Stimulated activated CD8-positive, alpha-beta memory T cell treated with anti-CD3 and anti-CD28 coated beads, Interleukin-12 subunit alpha, Interleukin-12 subunit beta, amount 100 ng/mL, for 4 hours (primary cell): Measurements from ENCODE around the gene COL11A1.
"Not testable (repeated sequence)": the region's sequence is repeated elsewhere in the genome, so short reads cannot be mapped to it uniquely, and the experiment has no call there.

Source experiments
- DNase-seq: peaks from one replicate; pipeline ENCODE4 v3.0.0-alpha.2; 2020; ENCODE audit warnings: low read depth

The COL11A1 gene

DNA sequence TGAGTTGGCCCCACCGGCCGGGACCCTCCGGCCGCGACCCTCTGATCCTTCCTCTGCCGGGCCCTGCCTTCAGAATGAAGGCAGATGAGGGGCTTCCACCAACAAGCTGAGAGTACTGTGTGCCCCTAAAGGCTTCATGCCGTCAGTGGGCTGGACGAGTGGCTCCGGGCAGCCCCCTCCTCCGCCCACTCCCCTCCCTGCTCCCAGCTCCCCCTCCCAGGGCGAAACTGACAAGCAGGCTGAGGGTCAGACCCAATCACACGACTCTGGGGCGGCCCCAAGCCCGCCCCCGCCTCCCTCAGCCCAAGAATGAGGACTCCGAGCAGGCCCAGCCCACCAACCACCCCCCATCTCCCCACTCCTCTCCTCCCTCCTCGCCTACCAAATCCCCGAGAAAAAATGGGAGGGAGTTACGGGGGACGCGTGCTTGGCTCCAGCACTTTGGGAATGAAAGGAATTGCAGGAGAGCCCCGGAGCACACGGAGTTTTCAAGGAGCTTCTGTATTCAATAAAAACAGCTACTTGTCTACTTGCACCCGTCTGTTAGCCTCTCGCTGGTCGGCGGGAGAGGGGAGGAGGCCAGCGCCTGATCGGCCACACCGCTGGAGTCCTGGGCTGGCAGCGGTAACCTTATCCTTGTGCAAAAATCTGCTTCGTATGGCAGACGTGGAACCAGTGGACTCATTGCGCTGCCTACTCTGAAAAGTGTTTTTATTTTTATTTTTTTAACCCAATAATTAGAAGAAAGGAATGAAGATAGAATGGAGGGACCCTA, at the start of gene COL11A1:
Gene COL11A1 (minus strand): TSS at position 147 of the 775 bp plus-strand sequence. CDS start 344 bp downstream, outside the sequence.
- no peak for DNase-seq

DNA sequence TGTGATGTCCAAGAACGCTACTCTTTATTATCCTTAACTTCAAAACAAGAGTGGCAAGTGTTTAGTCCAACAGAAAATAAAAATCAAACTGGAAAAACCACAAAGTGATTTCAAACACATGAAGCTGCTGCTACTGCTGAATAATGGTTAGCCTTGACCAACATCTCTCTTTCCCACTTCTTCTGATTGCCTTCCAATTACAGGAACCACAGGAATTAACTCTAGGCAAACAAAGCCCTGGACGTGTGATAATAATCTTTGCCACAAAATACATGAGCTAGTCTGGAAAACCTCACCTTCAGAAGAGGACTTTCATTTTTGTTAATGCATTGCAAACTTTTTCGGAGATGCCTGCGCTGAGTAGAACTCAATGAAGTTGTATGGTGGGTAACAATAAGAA, 48.6 kb upstream of the COL11A1 start:
- DNase-seq, result no peak

DNA sequence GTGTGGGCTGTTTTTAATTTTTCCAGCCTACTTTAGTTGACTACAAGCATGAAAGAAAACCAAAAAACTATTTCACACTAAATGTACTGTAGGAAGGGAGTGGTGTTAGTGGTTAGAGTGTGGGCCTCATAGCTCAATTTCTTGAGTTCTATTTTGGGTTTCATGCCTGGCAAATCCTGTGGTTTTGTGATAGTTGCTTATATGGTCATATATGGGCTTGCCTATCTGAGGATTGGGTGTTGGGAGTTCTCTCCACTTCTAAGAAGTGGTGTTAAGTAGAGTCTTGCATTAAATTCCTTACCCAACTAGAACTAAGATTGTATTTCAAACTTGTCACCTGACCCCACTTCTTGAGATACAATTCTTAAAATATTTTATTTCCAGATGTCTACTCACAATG, 37.8 kb upstream of the COL11A1 start:
- DNase-seq, result no peak

DNA sequence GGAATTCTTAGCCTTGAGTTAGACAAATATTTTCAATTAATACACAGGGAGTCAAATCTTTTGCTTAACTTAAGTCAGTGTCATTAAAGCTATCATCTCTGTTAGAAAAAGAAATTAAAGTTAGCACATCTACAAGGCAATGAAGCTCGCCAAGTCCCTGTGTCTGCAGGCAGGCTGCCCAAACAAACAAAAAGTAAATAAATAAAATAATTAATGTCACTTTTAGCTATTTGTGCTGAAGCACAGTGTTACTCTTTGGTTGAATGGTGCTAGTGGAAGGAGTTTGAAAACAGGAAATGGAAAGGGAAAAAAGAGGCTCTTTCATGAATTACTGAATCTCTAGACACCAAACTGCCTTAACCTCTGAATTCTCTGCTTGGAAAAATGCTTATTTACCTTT, 37.1 kb upstream of the COL11A1 start:
- no peak for DNase-seq

DNA sequence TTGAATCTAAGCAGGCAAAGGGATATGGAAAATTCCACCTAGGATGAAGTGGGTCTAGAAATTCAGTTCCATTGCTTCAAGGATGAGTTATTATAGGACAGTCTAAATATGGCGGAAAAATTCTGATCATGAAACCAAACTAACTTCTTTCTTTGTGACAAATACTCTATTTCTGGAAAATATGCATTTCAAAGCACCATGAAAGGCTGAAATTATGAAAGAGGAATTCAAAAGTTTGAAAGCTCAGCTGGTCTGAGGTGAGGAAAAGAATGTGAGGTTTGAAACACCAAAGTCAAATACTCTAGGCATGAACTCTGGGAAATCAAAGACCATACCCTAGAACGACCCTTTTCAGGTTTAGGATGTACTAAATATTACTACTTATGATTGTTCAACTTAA, 36.4 kb upstream of the COL11A1 start:
- DNase-seq, result no peak

DNA sequence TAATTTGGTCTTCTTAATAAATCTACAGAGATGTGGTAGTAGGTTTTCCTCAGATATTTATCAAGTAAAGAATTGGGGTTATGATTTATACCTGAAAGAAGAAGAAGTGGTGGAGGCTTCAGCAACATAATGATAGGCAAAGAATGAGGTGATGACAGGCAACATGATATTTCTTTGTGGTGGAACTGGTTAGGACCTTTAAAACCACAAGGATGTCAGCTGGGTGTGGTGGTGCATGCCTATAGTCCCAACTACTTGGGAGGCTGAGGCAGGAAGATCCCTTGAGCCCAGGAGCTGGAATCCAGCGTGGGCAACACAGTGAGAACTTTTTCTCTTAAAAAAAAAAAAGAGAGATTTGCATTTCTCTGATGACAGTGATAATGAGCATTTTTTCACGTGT, 34.1 kb upstream of the COL11A1 start:
- DNase-seq, result no peak

DNA sequence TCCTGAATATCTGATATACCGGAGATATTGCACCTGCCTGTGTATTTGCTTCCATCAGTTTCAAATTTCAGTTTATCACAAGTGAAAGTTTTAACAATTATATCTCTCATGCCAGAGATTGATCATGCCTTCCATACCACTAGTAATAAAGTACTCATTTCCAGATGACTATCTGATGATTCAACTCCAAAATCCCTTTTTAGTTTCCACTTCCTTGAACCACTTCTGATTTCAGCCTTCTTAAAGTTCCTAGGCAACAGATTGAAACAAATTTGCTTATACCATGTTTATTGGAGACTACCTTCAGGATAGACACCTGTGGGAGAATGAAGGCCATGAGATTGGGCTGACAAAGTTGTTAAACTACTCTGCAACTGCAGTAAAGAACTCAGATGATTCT, 21.5 kb upstream of the COL11A1 start:
- DNase-seq, result no peak

DNA sequence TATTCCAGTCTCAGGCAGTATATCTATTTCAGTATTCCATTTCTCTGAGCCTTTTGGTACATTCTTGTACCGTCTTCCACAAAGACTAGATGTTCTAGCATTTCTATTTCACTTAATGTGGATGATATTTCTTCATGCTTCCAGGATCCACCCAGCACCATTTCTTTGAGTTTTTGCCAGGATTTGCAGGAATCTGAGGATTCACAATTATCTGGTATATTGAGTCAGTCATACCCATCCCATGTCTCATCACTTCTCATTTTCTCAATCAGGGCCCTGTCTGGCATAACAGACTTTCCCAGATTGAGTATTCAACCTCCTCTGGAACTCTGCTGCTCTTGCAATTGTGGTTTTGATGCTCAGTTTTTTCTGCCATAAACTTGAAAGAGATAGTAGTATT, 20.9 kb upstream of the COL11A1 start:
- DNase-seq, result no peak

DNA sequence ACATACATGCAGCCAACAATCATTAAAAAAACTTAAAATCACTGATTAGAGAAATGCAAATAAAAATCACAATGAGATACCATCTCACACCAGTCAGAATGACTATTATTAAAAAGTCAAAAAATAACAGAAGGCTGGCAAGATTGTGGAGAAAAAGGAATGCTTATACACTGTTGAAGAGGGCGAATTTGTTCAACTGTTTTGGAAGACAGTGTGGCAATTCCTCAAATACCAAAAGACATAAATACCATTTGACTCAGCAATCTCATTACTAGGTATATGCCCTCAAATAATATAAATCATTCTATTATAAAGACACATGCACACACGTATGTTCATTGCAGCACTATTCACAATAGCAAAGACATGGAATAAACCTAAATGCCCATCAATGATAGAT, 19.9 kb upstream of the COL11A1 start:
- not testable (repeated sequence) for DNase-seq

DNA sequence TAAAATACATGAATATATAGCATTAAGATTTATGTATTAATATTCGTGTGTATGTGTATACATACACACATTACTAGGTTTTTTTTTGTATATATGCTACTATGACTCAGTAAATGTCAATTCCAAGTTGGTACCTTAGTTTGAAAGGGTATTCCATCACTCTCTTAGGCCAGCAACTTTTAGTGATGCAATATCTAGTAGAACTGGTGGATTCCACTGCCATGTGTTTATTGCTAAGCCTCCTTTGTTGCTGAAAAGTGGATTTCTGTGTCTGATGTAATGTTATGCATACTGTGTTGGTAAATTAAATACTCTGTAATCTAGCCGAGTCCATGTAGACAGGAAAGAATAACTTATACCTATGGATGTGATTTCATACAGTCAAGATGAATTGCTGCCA, 16.9 kb upstream of the COL11A1 start:
- no peak for DNase-seq

DNA sequence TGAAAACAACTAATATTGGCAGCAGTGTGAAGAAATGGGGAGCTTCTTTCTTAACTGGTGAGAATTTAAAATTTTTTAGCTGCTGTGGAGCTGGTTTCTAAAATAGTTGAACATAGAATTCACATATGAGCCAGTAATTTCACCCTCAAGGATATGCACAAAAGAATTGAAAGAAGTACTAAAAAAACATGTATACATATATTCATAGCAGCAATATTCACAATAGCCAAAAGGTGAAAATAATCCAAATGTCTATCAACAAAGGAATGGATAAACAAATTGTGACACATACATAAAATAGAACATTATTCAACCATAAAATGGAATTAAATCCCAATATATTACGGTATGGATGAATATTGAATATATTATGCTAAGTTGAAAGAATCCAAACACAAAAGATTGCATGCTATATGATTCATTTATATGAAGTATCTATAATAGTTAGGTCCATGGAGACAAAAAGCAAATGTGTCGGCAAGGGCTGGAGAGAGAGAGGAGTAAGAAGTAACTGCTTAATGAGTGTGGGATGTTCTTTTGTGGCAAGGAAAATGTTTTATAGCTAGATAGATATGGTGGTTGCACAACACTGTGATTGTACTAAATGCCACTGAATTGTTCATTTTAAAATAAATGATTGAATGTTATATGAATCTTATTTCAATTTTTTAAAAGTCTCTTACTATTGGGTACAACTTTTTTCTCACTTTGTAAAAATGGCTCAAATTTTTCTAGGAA, 14.8 kb upstream of the COL11A1 start:
- no peak for DNase-seq

DNA sequence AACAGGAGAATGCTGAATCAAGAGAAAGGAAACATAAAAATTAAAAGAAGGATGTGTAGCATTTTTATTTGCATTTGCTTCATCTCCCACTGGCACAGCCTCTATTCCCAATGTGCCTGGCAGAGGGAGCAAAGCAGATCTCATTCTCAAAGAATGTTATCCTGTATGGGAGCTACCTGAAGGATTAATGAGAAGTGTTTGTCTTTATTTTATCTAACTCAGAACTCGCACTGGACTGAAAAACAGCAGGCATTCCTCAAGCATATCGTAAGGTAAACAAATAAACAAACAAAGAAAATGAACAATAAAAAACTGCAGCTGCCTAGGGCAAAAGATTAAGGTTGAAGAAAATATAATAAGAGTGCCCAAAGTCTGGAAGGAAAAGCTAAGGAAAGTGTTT, 12.7 kb upstream of the COL11A1 start:
- DNase-seq, result no peak

DNA sequence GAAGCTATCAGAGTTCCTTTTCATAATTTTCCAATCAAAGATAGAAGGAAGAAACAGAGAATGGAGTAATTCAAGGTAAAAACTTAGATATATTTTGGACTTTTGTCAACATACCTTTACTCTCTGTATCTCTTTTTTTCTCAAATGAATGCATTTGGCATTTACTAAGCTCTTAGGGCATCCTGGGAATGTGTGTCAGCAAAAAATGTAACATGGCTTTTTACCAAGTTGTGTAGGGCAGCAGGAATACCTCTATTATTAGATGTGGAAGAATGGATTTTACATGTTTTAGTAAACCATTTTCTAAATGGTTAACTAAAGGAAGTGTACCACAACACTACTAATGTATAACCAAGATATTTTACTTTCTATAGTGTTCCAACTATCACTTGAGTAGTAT, 4.2 kb upstream of the COL11A1 start:
- DNase-seq, result no peak

DNA sequence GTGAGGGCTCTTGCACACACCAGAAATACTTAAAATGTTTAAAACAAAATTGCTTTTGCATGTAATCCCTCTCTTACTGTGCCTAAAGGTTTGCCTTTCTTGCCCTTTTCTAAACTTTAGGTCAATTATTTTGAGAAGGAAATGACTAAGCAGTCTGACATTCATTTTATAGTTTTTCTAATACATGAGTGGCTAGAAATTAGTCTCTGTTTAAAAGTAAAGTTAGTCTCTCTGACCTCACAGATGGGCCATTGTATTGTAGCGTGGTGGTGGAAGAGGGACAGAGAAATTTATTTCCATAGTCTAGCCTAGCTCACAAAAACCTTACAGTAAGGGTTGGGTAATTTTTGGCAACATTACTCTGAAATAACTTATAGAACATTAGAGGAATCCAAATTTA, 3.6 kb upstream of the COL11A1 start:
- no peak for DNase-seq

DNA sequence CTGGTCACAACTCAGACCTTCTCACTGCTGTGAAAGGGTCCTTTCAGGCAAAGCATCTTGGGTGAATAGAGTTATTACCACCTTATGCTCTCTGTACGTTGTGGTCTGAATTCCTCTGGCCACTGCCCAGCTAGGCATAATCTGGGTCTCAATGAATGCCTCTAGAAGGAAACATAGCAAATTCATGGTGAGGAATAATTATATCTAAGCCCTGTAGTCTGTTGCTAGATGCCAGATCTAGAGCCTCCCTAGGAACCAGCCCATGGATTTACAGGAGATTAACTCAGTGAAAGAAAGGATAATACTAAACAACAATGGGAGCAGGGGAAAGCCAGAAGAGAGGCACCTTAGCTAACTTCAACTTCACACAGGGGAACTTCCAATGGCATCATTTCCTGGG, 2.4 kb upstream of the COL11A1 start:
- DNase-seq, result no peak

DNA sequence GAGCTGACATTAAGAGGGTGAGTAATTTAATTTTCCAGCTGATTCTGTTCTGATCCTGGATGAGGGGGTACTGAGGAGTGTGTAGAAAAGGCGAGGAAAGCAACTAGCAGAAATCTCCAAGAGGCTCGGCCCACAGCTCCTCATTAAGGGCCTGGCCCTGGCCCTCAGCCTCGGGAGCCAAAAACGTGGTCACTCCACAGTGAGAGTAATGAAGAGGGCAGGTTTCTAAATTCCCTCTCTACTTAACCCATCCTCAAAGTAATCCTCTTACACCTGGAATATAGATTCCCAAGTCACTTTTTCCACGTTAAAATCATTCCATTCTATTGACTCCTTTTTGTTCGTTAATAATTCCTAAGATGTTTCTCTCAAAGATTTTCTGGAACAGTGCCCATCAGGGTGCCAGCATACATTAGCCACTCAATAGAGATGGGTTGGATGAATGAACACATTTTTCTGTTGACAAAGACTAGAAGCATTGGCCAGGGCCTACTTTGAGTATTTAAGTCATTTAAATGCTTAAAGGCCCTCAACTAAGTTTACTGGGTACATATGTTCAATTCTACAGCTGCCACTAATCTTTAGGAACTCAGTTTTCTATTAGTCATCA, 1.1 kb upstream of the COL11A1 start:
- DNase-seq, result no peak

DNA sequence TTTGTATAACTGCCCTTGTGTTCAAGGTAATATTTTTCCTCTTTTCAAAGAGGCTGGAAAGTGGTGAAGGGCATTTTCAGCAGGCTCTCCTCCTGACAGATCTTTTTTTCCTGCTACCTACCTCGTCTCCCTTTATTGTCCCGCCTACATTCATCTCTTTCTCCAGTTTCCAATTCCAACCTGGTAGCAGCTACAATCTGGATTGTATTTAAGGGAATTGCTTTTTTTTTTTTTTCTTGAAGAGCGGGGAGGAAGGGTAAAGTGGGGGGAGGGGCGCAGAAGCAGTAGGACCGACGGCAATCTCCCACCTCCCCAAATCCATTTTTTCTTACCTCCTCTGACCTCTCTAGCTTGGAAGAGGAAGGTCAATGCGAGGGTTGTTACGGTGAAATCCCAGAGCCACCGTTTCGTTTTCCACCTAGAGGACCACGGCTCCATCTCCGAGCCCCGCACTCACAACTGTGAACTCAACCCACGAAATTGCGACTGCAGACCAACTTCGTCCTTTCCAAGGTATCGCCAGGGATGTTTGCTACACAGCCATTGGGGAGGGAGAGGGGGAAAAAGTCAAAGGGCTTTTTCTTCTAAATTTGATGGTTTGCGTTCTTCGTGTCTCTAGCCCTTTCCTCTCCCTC, 464 bp downstream of the COL11A1 start:
- DNase-seq, result no peak

DNA sequence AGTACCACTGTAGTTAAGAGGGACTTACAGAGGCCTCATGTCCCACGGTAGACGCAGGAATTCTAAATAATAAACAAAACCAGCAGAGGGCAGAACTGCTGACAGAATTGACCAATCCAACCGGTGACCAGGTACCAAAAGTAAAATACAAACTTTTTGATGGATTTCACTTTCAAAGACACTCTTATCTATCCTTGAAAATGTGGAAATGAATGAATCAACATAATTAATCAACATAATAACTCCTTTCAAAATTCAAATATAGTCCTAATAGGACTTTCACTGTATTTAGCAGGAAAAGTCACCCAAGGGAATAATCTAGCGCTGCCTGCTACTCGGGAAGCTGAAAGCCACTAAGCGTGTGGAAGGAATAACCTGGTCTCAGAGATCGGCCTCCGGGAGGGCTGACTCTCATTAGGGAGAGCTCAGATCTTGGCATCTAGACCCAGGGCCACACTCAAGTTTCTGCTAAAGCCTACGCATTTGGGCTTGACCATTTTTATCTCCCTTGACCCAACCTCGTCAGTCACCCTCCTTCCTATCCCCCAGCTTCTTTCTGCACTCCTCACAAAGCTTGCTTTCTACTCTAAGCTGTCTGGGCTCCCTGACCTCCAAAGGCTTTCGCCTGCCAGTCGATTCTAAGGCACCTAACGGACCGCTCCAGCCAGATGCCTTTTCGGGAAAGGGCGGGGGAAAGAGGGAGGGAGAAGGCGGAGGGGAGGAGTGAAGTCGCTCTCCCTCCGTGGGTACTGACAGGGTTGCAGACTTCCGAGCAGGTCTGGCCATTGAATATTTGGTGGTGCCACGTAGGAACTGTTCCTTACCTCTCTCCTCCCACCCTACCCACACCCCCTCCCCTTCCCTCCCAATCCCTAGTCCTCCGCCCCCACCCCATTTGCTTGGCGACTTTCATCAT, 1.6 kb downstream of the COL11A1 start:
- DNase-seq, result no peak

DNA sequence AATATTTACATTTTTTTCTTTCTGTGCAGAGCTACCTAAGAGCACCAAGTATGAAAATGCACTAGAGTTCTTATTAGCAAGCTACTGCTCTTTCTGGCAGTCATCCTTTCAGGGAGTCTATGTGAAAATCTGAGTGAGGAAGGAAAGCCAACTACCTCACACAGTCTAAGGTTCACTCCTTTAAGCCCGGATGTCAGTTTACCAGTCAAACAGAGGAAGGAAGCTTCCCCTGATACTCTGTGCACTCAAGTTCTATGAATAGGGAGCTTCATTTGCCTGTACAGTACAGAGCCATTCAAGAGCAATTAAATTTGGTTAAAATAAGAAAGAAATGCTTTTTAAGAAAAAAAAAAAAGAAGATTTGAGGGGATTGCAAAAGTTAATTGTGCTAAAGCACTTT, 6.9 kb downstream of the COL11A1 start:
- no peak for DNase-seq

DNA sequence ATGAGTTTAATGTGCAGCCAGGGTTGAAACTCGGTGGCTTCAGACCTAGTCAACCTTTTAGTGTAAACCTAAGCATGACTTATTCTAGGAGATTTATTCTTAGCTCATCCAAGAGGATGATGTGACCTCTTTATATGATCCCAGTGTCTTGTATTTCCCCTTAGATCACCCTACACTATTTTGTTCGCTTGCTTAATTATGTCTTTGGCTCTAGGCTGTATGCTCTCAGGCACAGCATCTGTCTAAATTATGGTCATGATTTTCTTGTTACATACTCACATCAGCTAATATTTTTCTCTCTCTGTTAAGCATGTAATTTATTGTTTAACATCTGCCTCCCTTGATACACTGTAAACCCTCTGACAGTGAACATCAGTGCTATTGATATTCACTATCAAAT, 19.1 kb downstream of the COL11A1 start:
- DNase-seq, result no peak

DNA sequence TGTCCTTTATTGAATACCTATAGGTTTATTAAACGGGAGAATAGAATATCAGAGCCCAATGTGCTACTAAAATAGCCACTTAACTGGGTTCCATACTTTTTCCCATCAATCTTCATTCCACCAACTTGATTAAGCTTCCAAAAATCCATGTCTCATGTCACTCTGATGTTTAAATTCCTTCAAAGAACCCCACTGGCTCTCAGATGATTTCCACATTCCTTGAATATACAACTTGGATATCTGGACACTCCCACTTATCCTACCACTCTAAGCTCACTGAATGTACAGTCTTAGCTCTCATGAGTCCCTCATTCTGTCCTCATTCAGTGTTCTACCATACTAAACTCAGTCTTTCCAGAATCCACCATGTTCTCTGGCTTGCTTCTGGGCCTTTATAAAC, 21.1 kb downstream of the COL11A1 start:
- no peak for DNase-seq

DNA sequence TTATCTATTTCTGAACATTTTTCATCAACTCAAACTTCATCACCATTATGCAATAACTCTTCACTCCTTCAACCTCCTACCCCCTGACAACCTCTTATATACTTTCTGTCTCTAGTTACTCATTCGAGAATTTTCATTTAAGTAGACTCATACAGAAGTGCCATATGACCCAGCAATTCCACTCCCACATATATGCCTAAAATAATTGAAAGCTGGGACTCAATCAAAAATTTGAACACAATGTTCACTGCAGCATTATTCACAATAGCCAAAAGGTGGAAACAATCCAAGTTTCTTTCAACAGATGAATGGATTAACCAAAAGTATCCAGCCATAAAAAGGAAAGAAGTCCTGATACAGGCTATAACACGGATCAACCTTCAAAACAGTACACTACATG, 24.1 kb downstream of the COL11A1 start:
- no peak for DNase-seq
